Measurements from ENCODE around the gene DBNDD1. TPM values are rescaled to one million over a fixed set of nuclear protein-coding genes. Genes with fewer than 3 reads are reported as not detected.

Gene DBNDD1
- total RNA-seq, 1 experiment from 2014 or later = 64.6 TPM

DNA sequence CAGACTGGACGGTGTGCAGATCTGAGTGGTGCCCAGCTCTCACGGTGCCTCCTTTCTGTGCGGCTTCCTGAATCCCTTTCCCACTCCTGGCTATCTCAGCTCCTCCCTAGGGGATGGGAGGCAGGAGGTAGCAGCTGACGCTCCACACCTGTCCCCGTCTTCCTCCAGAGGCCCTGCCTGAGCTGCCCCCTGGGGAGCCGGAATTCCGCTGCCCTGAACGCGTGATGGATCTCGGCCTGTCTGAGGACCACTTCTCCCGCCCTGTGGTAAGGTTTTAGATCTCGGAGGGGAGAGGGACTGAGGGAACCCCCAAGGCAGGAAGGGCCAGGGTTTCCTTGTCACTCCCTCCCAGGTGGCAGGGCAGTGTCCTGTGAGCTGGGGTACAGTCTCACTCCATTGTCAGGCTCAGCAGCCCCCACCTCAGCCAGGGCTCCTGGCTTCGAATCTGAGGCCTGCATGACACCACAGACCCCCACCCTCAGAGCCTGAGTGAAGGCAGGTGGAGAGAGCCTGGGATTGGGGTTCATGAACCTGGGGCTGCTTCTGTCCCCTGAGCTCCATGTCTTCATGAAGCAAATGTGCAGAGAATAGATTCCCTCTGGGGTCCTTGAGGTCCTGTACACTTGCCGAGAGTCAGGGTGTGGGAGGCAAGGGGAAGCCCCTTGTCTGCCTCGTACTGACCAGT is 64.1 kb downstream of the DBNDD1 start:
- no TSS peak for BruUV-seq (replicated peaks)
- intact Hi-C loops (cut with micrococcal nuclease; ENCODE audit: unreplicated experiment) = no loop called here
- POLR2A ChIA-PET = no interaction called here
- Histone ChIP-seq H3K4me1 (no peaks in the 10 kb centered on the region), H3K9me3 (no peaks in the 10 kb centered on the region), H3K36me3 (ENCODE audit: control insufficient read depth, insufficient read depth, low read length) (peaks cover 1% of the 10 kb centered on the region; the same call in 1 of the 2 replicates), H3K4me3 (ENCODE audit: low read depth, low read length) (no peak overlapping the region), H3K27me3 (replicated peaks; ENCODE audit: control insufficient read depth, insufficient read depth, low read length) (no peaks in the 10 kb centered on the region)
- no peak overlapping the region for H3K4me3 Mint-ChIP-seq (ENCODE audit: unreplicated experiment)
- no peaks in the 10 kb centered on the region for H3K4me1 Mint-ChIP-seq (ENCODE audit: low read depth, unreplicated experiment)
- CTCF ChIA-PET = no interaction called here
- H3K9me3 Mint-ChIP-seq (ENCODE audit: unreplicated experiment) = no peaks in the 10 kb centered on the region
- no peak for DNase-seq
- no peaks in the 10 kb centered on the region for H3K27me3 Mint-ChIP-seq (ENCODE audit: insufficient read depth, unreplicated experiment)
- no peak overlapping the region for H3K27ac Mint-ChIP-seq (ENCODE audit: unreplicated experiment)
- H3K36me3 Mint-ChIP-seq (ENCODE audit: insufficient read depth, unreplicated experiment) = peaks cover 52% of the 10 kb centered on the region
- TF ChIP-seq, protein P1, sequence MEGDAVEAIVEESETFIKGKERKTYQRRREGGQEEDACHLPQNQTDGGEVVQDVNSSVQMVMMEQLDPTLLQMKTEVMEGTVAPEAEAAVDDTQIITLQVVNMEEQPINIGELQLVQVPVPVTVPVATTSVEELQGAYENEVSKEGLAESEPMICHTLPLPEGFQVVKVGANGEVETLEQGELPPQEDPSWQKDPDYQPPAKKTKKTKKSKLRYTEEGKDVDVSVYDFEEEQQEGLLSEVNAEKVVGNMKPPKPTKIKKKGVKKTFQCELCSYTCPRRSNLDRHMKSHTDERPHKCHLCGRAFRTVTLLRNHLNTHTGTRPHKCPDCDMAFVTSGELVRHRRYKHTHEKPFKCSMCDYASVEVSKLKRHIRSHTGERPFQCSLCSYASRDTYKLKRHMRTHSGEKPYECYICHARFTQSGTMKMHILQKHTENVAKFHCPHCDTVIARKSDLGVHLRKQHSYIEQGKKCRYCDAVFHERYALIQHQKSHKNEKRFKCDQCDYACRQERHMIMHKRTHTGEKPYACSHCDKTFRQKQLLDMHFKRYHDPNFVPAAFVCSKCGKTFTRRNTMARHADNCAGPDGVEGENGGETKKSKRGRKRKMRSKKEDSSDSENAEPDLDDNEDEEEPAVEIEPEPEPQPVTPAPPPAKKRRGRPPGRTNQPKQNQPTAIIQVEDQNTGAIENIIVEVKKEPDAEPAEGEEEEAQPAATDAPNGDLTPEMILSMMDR (IDR thresholded peaks at IDR 0.05; ENCODE audit: insufficient read depth in 1 of 2, low read depth in 1 of 2, low read length in 1 of 2, severe bottlenecking in 1 of 2, unreplicated experiment in 1 of 2) = no peak

Other genes with a start within 250 kb of the DBNDD1 start
- gene FANCA, start 202.8 kb downstream of the DBNDD1 start, total RNA-seq (2022) = 173 and 185 TPM in 2 replicates
- gene SPIRE2, start 191.0 kb downstream of the DBNDD1 start, total RNA-seq (2022) = 29.6 and 31.3 TPM in 2 replicates
- 196 and 244 TPM in 2 replicates for gene TCF25, start 145.9 kb downstream of the DBNDD1 start, total RNA-seq (2022)
- gene MC1R, start 100.6 kb downstream of the DBNDD1 start, total RNA-seq (2022) = 5.6 and 6.5 TPM in 2 replicates
- 31.3 and 37.5 TPM in 2 replicates for gene TUBB3, start 96.1 kb downstream of the DBNDD1 start, total RNA-seq (2022)
- 132 and 145 TPM in 2 replicates for gene DEF8, start 70.7 kb downstream of the DBNDD1 start, total RNA-seq (2022)
- gene PRDM7, start 57.9 kb upstream of the DBNDD1 start, total RNA-seq (2022) = not detected in 2 replicates